HAP-1 (cell line): ENCODE data around the gene RPS6KC1.
A peak's percentile ranks its signal among the peaks of the same experiment; 100 is the strongest.
"Not testable (repeated sequence)": the region's sequence is repeated elsewhere in the genome, so short reads cannot be mapped to it uniquely, and the experiment has no call there.

Experiments
- DNase-seq, 2 experiments: peaks; one replicate each; pipeline ENCODE4 v3.0.0-alpha.2; 2016 to 2020; ENCODE audit warnings: low spot score in 2 of 2
- H3K27me3 ChIP-seq: fragments of 250-450 bp; sonication (Bioruptor Pico); 2 replicates; pipeline ENCODE4 v1.5.1; 2020; ENCODE audit warnings: low read depth, mild to moderate bottlenecking, moderate library complexity
- H3K36me3 ChIP-seq: fragments of 250-450 bp; sonication (Bioruptor Pico); replicated peaks from 2 replicates; pipeline ENCODE4 v1.5.1; 2020; ENCODE audit warnings: mild to moderate bottlenecking
- H3K4me1 ChIP-seq: fragments of 250-450 bp; sonication (Bioruptor Pico); 2 replicates; pipeline ENCODE4 v1.5.1; 2020; ENCODE audit warnings: mild to moderate bottlenecking
- H3K4me3 ChIP-seq: fragments of 250-450 bp; sonication (Bioruptor Pico); 2 replicates; pipeline ENCODE4 v1.5.1; 2020; ENCODE audit warnings: mild to moderate bottlenecking, moderate library complexity
- H3K9me3 ChIP-seq: fragments of 250-450 bp; sonication (Bioruptor Pico); 2 replicates; pipeline ENCODE4 v1.5.1; 2020; ENCODE audit warnings: mild to moderate bottlenecking, moderate library complexity
- in situ Hi-C: fragments of 300-500 bp; cut with MboI; formaldehyde crosslinking; loops from 3 replicates; pipeline ENCODE4 v1.14.3; 2020; ENCODE audit warnings: low sequenced_read_pairs, inconsistent platforms, mixed read lengths

The RPS6KC1 gene

GRCh38 chr1:213201380-213202155 lies 150.5 kb downstream of the RPS6KC1 start:
- Histone ChIP-seq H3K4me1 (peaks cover 10% of the 10 kb centered on the region), H3K4me3 (no peak overlapping the region), H3K9me3 (no peaks in the 10 kb centered on the region; the same call in 1 of the 2 replicates), H3K36me3 (peaks cover 5% of the 10 kb centered on the region; the same call in 1 of the 2 replicates), H3K27me3 (no peaks in the 10 kb centered on the region)
- in situ Hi-C loops = no loop called here
- DNase-seq = no peak

GRCh38 chr1:213211201-213211600 lies 160.2 kb downstream of the RPS6KC1 start:
- in situ Hi-C loops = no loop called here
- peaks cover 8% of the 10 kb centered on the region; the same call in 1 of the 2 replicates for H3K36me3 ChIP-seq

GRCh38 chr1:213219076-213219475 lies 168.0 kb downstream of the RPS6KC1 start:
- DNase-seq, H3K36me3 ChIP-seq, H3K27me3 ChIP-seq, H3K4me1 ChIP-seq, H3K4me3 ChIP-seq, H3K9me3 ChIP-seq, in situ Hi-C loops: not testable (repeated sequence)

More at GRCh38 chr1:213211201-213211600, 160.2 kb downstream of the RPS6KC1 start:
- Histone ChIP-seq H3K27me3 (no peaks in the 10 kb centered on the region), H3K4me1 (peaks cover 26% of the 10 kb centered on the region), H3K4me3 (no peak overlapping the region), H3K9me3 (no peaks in the 10 kb centered on the region)
- peak; percentile 43 to 94 for DNase-seq

- Histone ChIP-seq H3K27me3 (no peaks in the 10 kb centered on the region), H3K4me3 (no peak overlapping the region), H3K9me3 (no peaks in the 10 kb centered on the region), H3K36me3 (no peaks in the 10 kb centered on the region), H3K4me1 (no peaks in the 10 kb centered on the region)
- in situ Hi-C loops = no loop called here
- DNase-seq = no peak
Measured at GRCh38 chr1:213221209-213221608, 170.2 kb downstream of the RPS6KC1 start.

- DNase-seq = peak in 1 of 2 experiments; percentile 17
- Histone ChIP-seq H3K4me3 (no peak overlapping the region), H3K36me3 (no peaks in the 10 kb centered on the region), H3K4me1 (no peaks in the 10 kb centered on the region), H3K27me3 (no peaks in the 10 kb centered on the region), H3K9me3 (no peaks in the 10 kb centered on the region)
- in situ Hi-C loops = loop anchor here (25.0 kb wide), 1 partner anchor 910 kb away; no protein-coding TSS in a partner anchor
Measured at GRCh38 chr1:213227458-213227857, 176.4 kb downstream of the RPS6KC1 start.

- in situ Hi-C loops = loop anchor here (25.0 kb wide), 1 partner anchor 905 kb away; no protein-coding TSS in a partner anchor
- Histone ChIP-seq H3K4me3 (no peak overlapping the region), H3K36me3 (no peaks in the 10 kb centered on the region), H3K27me3 (no peaks in the 10 kb centered on the region), H3K9me3 (no peaks in the 10 kb centered on the region), H3K4me1 (no peaks in the 10 kb centered on the region)
- DNase-seq = no peak
Measured at GRCh38 chr1:213231795-213232231, 180.8 kb downstream of the RPS6KC1 start.

- Histone ChIP-seq H3K9me3 (no peaks in the 10 kb centered on the region), H3K27me3 (no peaks in the 10 kb centered on the region), H3K36me3 (no peaks in the 10 kb centered on the region), H3K4me1 (peaks cover 5% of the 10 kb centered on the region), H3K4me3 (no peak overlapping the region)
- in situ Hi-C loops = loop anchor here (25.0 kb wide), 1 partner anchor 894 kb away; no protein-coding TSS in a partner anchor
- no peak for DNase-seq
Measured at GRCh38 chr1:213242883-213243282, 191.8 kb downstream of the RPS6KC1 start.

- H3K4me1 ChIP-seq = peaks cover 5% of the 10 kb centered on the region
- peak; percentile 62 to 75 for DNase-seq
- H3K4me3 ChIP-seq = no peak overlapping the region
- no peaks in the 10 kb centered on the region for H3K36me3 ChIP-seq
- H3K27me3 ChIP-seq = no peaks in the 10 kb centered on the region
- H3K9me3 ChIP-seq = no peaks in the 10 kb centered on the region
- in situ Hi-C loops = loop anchor here (25.0 kb wide), 1 partner anchor 893 kb away; no protein-coding TSS in a partner anchor
Measured at GRCh38 chr1:213244664-213245091, 193.6 kb downstream of the RPS6KC1 start.

- no peak overlapping the region for H3K4me3 ChIP-seq
- no peak for DNase-seq
- H3K9me3 ChIP-seq = no peaks in the 10 kb centered on the region
- H3K36me3 ChIP-seq = no peaks in the 10 kb centered on the region
- no peaks in the 10 kb centered on the region for H3K27me3 ChIP-seq
- in situ Hi-C loops = loop anchor here (25.0 kb wide), 1 partner anchor 892 kb away; no protein-coding TSS in a partner anchor
- H3K4me1 ChIP-seq = peaks cover 5% of the 10 kb centered on the region
Measured at GRCh38 chr1:213245260-213245910, 194.3 kb downstream of the RPS6KC1 start.

GRCh38 chr1:213247038-213247437 lies 196.0 kb downstream of the RPS6KC1 start:
- no peaks in the 10 kb centered on the region for H3K27me3 ChIP-seq
- H3K4me3 ChIP-seq = no peak overlapping the region
- peaks cover 14% of the 10 kb centered on the region for H3K4me1 ChIP-seq
- H3K9me3 ChIP-seq = no peaks in the 10 kb centered on the region
- H3K36me3 ChIP-seq = no peaks in the 10 kb centered on the region
- no peak for DNase-seq
- in situ Hi-C loops = loop anchor here (25.0 kb wide), 1 partner anchor 890 kb away; no protein-coding TSS in a partner anchor

GRCh38 chr1:213249395-213249794 lies 198.4 kb downstream of the RPS6KC1 start:
- Histone ChIP-seq H3K4me3 (no peak overlapping the region), H3K9me3 (no peaks in the 10 kb centered on the region), H3K4me1 (peaks cover 17% of the 10 kb centered on the region), H3K27me3 (no peaks in the 10 kb centered on the region), H3K36me3 (no peaks in the 10 kb centered on the region)
- in situ Hi-C loops = loop anchor here (25.0 kb wide), 1 partner anchor 888 kb away; no protein-coding TSS in a partner anchor
- no peak for DNase-seq

- Histone ChIP-seq H3K9me3 (no peaks in the 10 kb centered on the region), H3K27me3 (no peaks in the 10 kb centered on the region), H3K4me1 (peaks cover 13% of the 10 kb centered on the region), H3K4me3 (no peak overlapping the region), H3K36me3 (no peaks in the 10 kb centered on the region)
- in situ Hi-C loops = no loop called here
- DNase-seq = no peak
Measured at GRCh38 chr1:213250041-213250440, 199.0 kb downstream of the RPS6KC1 start.

GRCh38 chr1:213250446-213250845 lies 199.4 kb downstream of the RPS6KC1 start:
- Histone ChIP-seq H3K27me3 (no peaks in the 10 kb centered on the region), H3K36me3 (no peaks in the 10 kb centered on the region), H3K4me3 (no peak overlapping the region), H3K4me1 (peaks cover 12% of the 10 kb centered on the region), H3K9me3 (no peaks in the 10 kb centered on the region)
- in situ Hi-C loops = no loop called here
- DNase-seq = no peak

- peaks cover 12% of the 10 kb centered on the region for H3K4me1 ChIP-seq
- no peak overlapping the region for H3K4me3 ChIP-seq
- no peaks in the 10 kb centered on the region for H3K27me3 ChIP-seq
- H3K9me3 ChIP-seq = no peaks in the 10 kb centered on the region
- no peaks in the 10 kb centered on the region for H3K36me3 ChIP-seq
- DNase-seq = peak in 1 of 2 experiments; percentile 9
- in situ Hi-C loops = no loop called here
Measured at GRCh38 chr1:213251972-213252371, 200.9 kb downstream of the RPS6KC1 start.
